SK-N-SH treated with all-trans-retinoic acid at 6 μM for 48 hours (cell line): Measurements from ENCODE around the gene PLEKHH1.

Experiments used
- CREB5 ChIP-seq: fragments of 250-450 bp; sonication (Bioruptor Pico); IDR thresholded peaks from 2 replicates; pipeline ENCODE4 v1.5.1; 2020; ENCODE audit warnings: low read depth, mild to moderate bottlenecking, moderate library complexity
- CSDC2 ChIP-seq: fragments of 250-450 bp; sonication (Bioruptor Pico); IDR thresholded peaks from 2 replicates; pipeline ENCODE4 v1.5.0; 2020; ENCODE audit warnings: mild to moderate bottlenecking, moderate library complexity
- CSRNP3 ChIP-seq: fragments of 250-450 bp; sonication (Bioruptor Pico); IDR thresholded peaks from 2 replicates; pipeline ENCODE4 v1.5.1; 2021; ENCODE audit warnings: mild to moderate bottlenecking, moderate library complexity
- SNAI2 ChIP-seq: fragments of 250-450 bp; sonication (Bioruptor Pico); IDR thresholded peaks from 2 replicates; pipeline ENCODE4 v1.5.0; 2020; ENCODE audit warnings: mild to moderate bottlenecking, moderate library complexity
- ZFP3 ChIP-seq: fragments of 250-450 bp; sonication (Bioruptor Pico); IDR thresholded peaks from 2 replicates; pipeline ENCODE4 v1.5.0; 2020; ENCODE audit warnings: mild to moderate bottlenecking, moderate library complexity
- ZFP30 ChIP-seq: fragments of 450-650 bp; formaldehyde crosslinking; IDR thresholded peaks from 2 replicates; pipeline ENCODE4 v1.5.0; 2022; ENCODE audit warnings: mild to moderate bottlenecking, moderate library complexity
- ZNF70 ChIP-seq: fragments of 450-650 bp; formaldehyde crosslinking; IDR thresholded peaks from 2 replicates; pipeline ENCODE4 v1.5.0; 2020; ENCODE audit warnings: mild to moderate bottlenecking, moderate library complexity
- TF ChIP-seq, protein P1 (sequence below): fragments of 250-450 bp; sonication (Bioruptor Pico); IDR thresholded peaks from 2 replicates; pipeline ENCODE4 v1.8.0; 2020; ENCODE audit warnings: mild to moderate bottlenecking, moderate library complexity, borderline replicate concordance

- TF ChIP-seq ZNF70: no peak
- no peak for TF ChIP-seq CREB5
- TF ChIP-seq, protein P1, sequence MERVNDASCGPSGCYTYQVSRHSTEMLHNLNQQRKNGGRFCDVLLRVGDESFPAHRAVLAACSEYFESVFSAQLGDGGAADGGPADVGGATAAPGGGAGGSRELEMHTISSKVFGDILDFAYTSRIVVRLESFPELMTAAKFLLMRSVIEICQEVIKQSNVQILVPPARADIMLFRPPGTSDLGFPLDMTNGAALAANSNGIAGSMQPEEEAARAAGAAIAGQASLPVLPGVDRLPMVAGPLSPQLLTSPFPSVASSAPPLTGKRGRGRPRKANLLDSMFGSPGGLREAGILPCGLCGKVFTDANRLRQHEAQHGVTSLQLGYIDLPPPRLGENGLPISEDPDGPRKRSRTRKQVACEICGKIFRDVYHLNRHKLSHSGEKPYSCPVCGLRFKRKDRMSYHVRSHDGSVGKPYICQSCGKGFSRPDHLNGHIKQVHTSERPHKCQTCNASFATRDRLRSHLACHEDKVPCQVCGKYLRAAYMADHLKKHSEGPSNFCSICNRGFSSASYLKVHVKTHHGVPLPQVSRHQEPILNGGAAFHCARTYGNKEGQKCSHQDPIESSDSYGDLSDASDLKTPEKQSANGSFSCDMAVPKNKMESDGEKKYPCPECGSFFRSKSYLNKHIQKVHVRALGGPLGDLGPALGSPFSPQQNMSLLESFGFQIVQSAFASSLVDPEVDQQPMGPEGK (CRISPR knock-in tag): no peak
- TF ChIP-seq SNAI2 (CRISPR knock-in tag): no peak
- TF ChIP-seq CSDC2 (CRISPR knock-in tag): no peak
- TF ChIP-seq ZFP30 (CRISPR knock-in tag): no peak
- no peak for TF ChIP-seq CSRNP3 (CRISPR knock-in tag)
- TF ChIP-seq ZFP3 (CRISPR knock-in tag): no peak
Measured at GRCh38 chr14:67569651-67570290, 36.7 kb downstream of the PLEKHH1 start.
